DMS 273 (cell line): Measurements from ENCODE around the gene HMGB4.
A peak's percentile ranks its signal among the peaks of the same experiment; 100 is the strongest.

Experiments
- DNase-seq: peaks from one replicate; lab custom pipeline; 2025; ENCODE audit not compliant: unreplicated experiment; lab: John Stamatoyannopoulos, UW

Gene HMGB4

GRCh38 chr1:33895976-33896375 lies 32.1 kb downstream of the HMGB4 start:
- DNase-seq, result no peak

- DNase-seq, result no peak
These were observed 33.3 kb downstream of the HMGB4 start for GRCh38 chr1:33897092-33897725.

- no peak for DNase-seq
These were observed 34.5 kb downstream of the HMGB4 start for GRCh38 chr1:33898406-33898805.

GRCh38 chr1:33898881-33899280 lies 35.0 kb downstream of the HMGB4 start:
- no peak for DNase-seq

- DNase-seq, result no peak
These were observed 35.9 kb downstream of the HMGB4 start for GRCh38 chr1:33899746-33900145.

GRCh38 chr1:33902486-33903209 lies 38.8 kb downstream of the HMGB4 start:
- no peak for DNase-seq

GRCh38 chr1:33903210-33903589 lies 39.3 kb downstream of the HMGB4 start:
- no peak for DNase-seq

GRCh38 chr1:33905241-33905640 lies 41.4 kb downstream of the HMGB4 start:
- no peak for DNase-seq

- DNase-seq, result no peak
These were observed 42.3 kb downstream of the HMGB4 start for GRCh38 chr1:33906156-33906555.

- DNase-seq, result peak; percentile 15
These were observed 44.6 kb downstream of the HMGB4 start for GRCh38 chr1:33908324-33908956.
